HL-60 (cell line): Measurements from ENCODE around the gene CCT5.

Experiments used
- DNase-seq, 2 experiments: peaks; one replicate each; pipeline ENCODE4 v3.0.0-alpha.2; 2010 to 2020; ENCODE audit warnings: low read depth in 1 of 2, low spot score in 1 of 2
- H3K27ac ChIP-seq: fragments of 250-450 bp; sonication (Bioruptor Pico); replicated peaks from 2 replicates; pipeline ENCODE4 v1.5.1; 2020; ENCODE audit warnings: mild to moderate bottlenecking, moderate library complexity
- H3K27me3 ChIP-seq: fragments of 250-450 bp; sonication (Bioruptor Pico); 2 replicates; pipeline ENCODE4 v1.5.1; 2021; ENCODE audit warnings: mild to moderate bottlenecking, moderate library complexity; ENCODE audit not compliant: insufficient read depth, poor library complexity, severe bottlenecking
- H3K4me3 ChIP-seq: replicated peaks from 2 replicates; pipeline ENCODE4 v1.5.1; 2011; ENCODE audit warnings: mild to moderate bottlenecking, control low read depth, low read length; ENCODE audit not compliant: insufficient read depth
- GABPA ChIP-seq: IDR thresholded peaks from 2 replicates; pipeline ENCODE4 v1.6.1; 2012; ENCODE audit warnings: low read depth
- POLR2AphosphoS5 ChIP-seq: IDR thresholded peaks from 2 replicates; pipeline ENCODE4 v1.6.1; 2012; ENCODE audit warnings: low read depth
- SPI1 ChIP-seq: IDR thresholded peaks from 2 replicates; pipeline ENCODE4 v1.6.1; 2012; ENCODE audit warnings: low read depth, mild to moderate bottlenecking, borderline replicate concordance
- TF ChIP-seq, protein P1 (sequence below): IDR thresholded peaks from 2 replicates; pipeline ENCODE4 v1.6.1; 2012; ENCODE audit warnings: low read depth; ENCODE audit not compliant: insufficient replicate concordance
- TF ChIP-seq, protein P2 (sequence below): IDR thresholded peaks from one replicate; pipeline ENCODE4 v1.5.1; 2011; ENCODE audit warnings: low read length, control low read depth, inconsistent platforms; ENCODE audit not compliant: insufficient read depth

Gene CCT5

DNA sequence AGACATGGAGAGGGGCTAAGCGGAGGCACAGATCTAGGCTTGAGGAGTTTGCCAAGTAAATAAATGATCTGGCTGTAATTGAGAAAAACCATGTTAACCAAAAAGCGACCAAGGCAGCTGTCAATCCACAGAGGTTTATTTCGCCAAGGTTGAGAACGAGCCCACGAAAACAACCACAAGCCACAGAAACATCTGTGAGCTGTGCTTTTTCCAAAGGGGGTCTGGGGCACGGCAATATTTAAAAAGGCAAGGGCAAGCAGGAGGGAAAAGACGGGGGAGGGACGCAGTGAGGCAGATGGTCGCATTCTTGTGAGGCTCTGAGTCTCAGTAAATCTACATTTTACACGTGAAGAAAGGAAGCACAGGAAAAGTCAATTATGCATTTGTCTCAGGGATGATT lies 25.4 kb downstream of the CCT5 start:
- H3K4me3 ChIP-seq, result no peak overlapping the region
- no peak for DNase-seq

DNA sequence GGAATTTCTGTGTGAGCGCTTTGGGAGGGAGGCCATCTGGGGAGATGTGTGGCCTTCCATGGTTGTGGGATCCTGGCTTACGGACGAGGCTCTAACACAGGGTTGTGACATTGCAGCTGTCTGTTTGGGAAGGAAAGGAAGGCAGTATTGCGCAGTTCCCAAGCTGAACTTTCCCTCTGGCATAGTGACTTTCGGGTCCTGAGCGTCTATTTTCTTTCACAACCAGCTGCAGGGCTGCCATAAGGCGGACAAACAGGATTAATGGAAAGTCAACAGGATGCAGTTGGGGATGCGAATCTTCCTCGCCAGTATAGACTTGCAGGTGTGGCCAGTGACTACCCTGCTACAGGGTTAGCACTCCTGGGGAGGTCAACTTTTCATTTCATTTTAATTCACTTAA lies 25.9 kb downstream of the CCT5 start:
- Histone ChIP-seq H3K27ac (no peak overlapping the region), H3K27me3 (no peaks in the 10 kb centered on the region), H3K4me3 (no peak overlapping the region)
- DNase-seq, result no peak
- TF ChIP-seq SPI1 (no peak), POLR2AphosphoS5 (no peak), GABPA (no peak)
- TF ChIP-seq, protein P1, sequence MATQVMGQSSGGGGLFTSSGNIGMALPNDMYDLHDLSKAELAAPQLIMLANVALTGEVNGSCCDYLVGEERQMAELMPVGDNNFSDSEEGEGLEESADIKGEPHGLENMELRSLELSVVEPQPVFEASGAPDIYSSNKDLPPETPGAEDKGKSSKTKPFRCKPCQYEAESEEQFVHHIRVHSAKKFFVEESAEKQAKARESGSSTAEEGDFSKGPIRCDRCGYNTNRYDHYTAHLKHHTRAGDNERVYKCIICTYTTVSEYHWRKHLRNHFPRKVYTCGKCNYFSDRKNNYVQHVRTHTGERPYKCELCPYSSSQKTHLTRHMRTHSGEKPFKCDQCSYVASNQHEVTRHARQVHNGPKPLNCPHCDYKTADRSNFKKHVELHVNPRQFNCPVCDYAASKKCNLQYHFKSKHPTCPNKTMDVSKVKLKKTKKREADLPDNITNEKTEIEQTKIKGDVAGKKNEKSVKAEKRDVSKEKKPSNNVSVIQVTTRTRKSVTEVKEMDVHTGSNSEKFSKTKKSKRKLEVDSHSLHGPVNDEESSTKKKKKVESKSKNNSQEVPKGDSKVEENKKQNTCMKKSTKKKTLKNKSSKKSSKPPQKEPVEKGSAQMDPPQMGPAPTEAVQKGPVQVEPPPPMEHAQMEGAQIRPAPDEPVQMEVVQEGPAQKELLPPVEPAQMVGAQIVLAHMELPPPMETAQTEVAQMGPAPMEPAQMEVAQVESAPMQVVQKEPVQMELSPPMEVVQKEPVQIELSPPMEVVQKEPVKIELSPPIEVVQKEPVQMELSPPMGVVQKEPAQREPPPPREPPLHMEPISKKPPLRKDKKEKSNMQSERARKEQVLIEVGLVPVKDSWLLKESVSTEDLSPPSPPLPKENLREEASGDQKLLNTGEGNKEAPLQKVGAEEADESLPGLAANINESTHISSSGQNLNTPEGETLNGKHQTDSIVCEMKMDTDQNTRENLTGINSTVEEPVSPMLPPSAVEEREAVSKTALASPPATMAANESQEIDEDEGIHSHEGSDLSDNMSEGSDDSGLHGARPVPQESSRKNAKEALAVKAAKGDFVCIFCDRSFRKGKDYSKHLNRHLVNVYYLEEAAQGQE, result no peak
- TF ChIP-seq, protein P2, sequence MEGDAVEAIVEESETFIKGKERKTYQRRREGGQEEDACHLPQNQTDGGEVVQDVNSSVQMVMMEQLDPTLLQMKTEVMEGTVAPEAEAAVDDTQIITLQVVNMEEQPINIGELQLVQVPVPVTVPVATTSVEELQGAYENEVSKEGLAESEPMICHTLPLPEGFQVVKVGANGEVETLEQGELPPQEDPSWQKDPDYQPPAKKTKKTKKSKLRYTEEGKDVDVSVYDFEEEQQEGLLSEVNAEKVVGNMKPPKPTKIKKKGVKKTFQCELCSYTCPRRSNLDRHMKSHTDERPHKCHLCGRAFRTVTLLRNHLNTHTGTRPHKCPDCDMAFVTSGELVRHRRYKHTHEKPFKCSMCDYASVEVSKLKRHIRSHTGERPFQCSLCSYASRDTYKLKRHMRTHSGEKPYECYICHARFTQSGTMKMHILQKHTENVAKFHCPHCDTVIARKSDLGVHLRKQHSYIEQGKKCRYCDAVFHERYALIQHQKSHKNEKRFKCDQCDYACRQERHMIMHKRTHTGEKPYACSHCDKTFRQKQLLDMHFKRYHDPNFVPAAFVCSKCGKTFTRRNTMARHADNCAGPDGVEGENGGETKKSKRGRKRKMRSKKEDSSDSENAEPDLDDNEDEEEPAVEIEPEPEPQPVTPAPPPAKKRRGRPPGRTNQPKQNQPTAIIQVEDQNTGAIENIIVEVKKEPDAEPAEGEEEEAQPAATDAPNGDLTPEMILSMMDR, result no peak

More for the DNA sequence above, 25.4 kb downstream of the CCT5 start:
- no peaks in the 10 kb centered on the region for H3K27me3 ChIP-seq
- TF ChIP-seq POLR2AphosphoS5, result no peak
- no peak overlapping the region for H3K27ac ChIP-seq

DNA sequence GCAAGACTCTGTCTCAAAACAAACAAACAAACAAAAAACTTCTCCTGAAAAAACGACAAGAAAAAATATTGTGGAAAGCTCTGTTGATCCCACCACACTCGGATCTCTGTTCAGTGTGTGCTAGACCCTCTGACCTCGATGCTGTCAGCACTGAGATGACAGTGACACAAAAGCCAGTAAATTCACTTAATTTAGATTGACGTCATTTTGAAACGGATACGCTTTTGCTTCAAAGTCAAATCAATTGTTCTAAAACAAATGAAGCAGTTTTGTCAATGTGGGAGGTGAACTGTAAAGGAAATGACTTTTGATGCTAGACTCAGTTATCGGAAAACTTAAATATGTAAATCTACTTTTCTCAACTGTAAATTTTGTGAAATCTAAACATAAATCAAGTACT lies 26.6 kb downstream of the CCT5 start:
- TF ChIP-seq GABPA (no peak), POLR2AphosphoS5 (no peak), SPI1 (no peak)
- TF ChIP-seq, protein P1, result no peak
- TF ChIP-seq, protein P2, result no peak

DNA sequence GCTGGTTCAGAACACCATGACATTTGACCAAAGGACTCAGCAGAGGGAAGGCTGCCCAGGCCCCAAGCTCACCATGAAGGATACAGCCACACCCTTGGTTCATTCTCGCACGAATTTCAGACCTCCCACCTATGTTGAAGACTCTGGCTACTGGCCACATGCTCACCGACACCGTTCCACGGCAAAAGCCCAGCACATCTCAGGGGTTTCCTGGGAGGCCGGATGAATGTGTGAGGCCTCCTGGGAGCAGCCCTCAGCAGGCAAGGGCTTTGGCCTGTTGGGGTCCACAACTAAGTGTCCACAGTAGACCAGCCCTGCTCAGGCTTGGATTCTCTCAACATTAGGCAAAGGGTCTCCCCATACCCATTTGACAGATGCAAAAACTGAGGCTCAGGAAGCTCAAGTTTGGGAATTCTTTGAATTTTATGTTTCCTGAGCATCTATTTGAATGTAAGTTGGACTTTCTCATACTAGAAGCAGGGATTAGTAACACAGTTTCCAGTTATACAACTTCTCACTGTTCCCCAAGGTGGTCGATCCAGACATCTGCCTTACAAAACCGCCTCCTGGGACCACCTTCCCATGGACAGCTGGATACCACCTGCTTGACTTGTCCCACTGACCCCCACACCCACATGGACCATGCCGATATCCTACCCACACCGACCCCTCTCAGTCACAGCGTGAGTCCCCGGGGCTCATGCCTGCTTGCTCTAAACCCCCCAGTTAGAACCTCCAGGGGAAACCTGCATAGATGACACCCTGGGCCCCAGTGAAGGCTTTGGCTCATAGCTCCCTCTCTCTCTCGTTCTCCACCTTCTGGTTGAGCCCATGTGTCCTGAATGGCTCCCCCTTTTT lies 27.9 kb downstream of the CCT5 start:
- Histone ChIP-seq H3K27me3 (no peaks in the 10 kb centered on the region), H3K27ac (no peak overlapping the region), H3K4me3 (no peak overlapping the region)
- TF ChIP-seq POLR2AphosphoS5 (no peak), GABPA (no peak)
- TF ChIP-seq, protein P2, result no peak
- TF ChIP-seq, protein P1, result no peak
- DNase-seq, result no peak

More for the DNA sequence above, 26.6 kb downstream of the CCT5 start:
- no peak for DNase-seq
- H3K27ac ChIP-seq, result no peak overlapping the region
- H3K4me3 ChIP-seq, result no peak overlapping the region
- no peaks in the 10 kb centered on the region for H3K27me3 ChIP-seq
